K562 (cell line): Measurements from ENCODE around the gene RUSC1. TPM values are rescaled to one million over a fixed set of nuclear protein-coding genes. Genes with fewer than 3 reads are reported as not detected.

ENCODE experiments used
- CREM ChIP-seq: IDR thresholded peaks from 2 replicates; pipeline ENCODE4 v1.6.1; 2014; ENCODE audit warnings: antibody characterized with exemption, low read depth
- E2F8 ChIP-seq: fragments of 450-650 bp; IDR thresholded peaks from 2 replicates; pipeline ENCODE4 v1.7.1; 2018; ENCODE audit warnings: mild to moderate bottlenecking, low read depth; ENCODE audit not compliant: partially characterized antibody
- ELF4 ChIP-seq: fragments of 450-650 bp; formaldehyde crosslinking; IDR thresholded peaks from 2 replicates; pipeline ENCODE4 v1.4.0; 2022; ENCODE audit warnings: missing genetic modification characterization
- ELK1 ChIP-seq: sonication (generic); formaldehyde crosslinking; IDR thresholded peaks from 2 replicates; pipeline ENCODE4 v1.8.1; 2022; ENCODE audit warnings: missing genetic modification reagents
- HOMEZ ChIP-seq: fragments of 250-450 bp; sonication (Bioruptor Pico); IDR thresholded peaks from 2 replicates; pipeline ENCODE4 v1.4.0; 2020; ENCODE audit warnings: mild to moderate bottlenecking, moderate library complexity
- IFI16 ChIP-seq: fragments of 250-450 bp; sonication (Bioruptor Pico); IDR thresholded peaks from 2 replicates; pipeline ENCODE4 v2.1.2; 2022; ENCODE audit warnings: mild to moderate bottlenecking, inconsistent platforms
- PCBP1 ChIP-seq: fragments of 200-400 bp; formaldehyde crosslinking; IDR thresholded peaks from 2 replicates; pipeline ENCODE4 v1.6.1; 2018; ENCODE audit warnings: mild to moderate bottlenecking, low read depth, low read length; ENCODE audit not compliant: poor library complexity, severe bottlenecking
- PCBP2 ChIP-seq: fragments of 200-400 bp; formaldehyde crosslinking; IDR thresholded peaks from 2 replicates; pipeline ENCODE4 v1.6.1; 2018; ENCODE audit warnings: low read length, low read depth, mild to moderate bottlenecking, moderate library complexity; ENCODE audit not compliant: poor library complexity, severe bottlenecking
- POU5F1 ChIP-seq: fragments of 150-350 bp; IDR thresholded peaks from 2 replicates; pipeline ENCODE4 v1.6.1; 2014; ENCODE audit warnings: borderline replicate concordance, low read length, low read depth, mild to moderate bottlenecking; ENCODE audit not compliant: partially characterized antibody
- PREB ChIP-seq: sonication (generic); formaldehyde crosslinking; IDR thresholded peaks from 2 replicates; pipeline ENCODE4 v1.8.1; 2023; ENCODE audit warnings: mild to moderate bottlenecking, missing genetic modification reagents
- RBBP5 ChIP-seq: fragments of 200-600 bp; sonication (generic); IDR thresholded peaks from 2 replicates; pipeline ENCODE4 v1.6.1; 2012; ENCODE audit warnings: borderline replicate concordance, mild to moderate bottlenecking, low read length, control low read depth, inconsistent platforms; ENCODE audit not compliant: insufficient read depth, poor library complexity, severe bottlenecking
- SMARCA5 ChIP-seq: fragments of 450-650 bp; IDR thresholded peaks from 2 replicates; pipeline ENCODE4 v1.6.1; 2016
- SMC3 ChIP-seq: conservative IDR thresholded peaks from 2 replicates; pipeline ENCODE4 v1.6.1; 2011; ENCODE audit warnings: low read depth, low read length, improper control_type of control experiment; ENCODE audit not compliant: insufficient read depth
- SREBF2 ChIP-seq: sonication (generic); formaldehyde crosslinking; IDR thresholded peaks from 2 replicates; pipeline ENCODE4 v1.4.0; 2020; ENCODE audit warnings: mild to moderate bottlenecking, missing genetic modification reagents
- STAG1 ChIP-seq: sonication (generic); formaldehyde crosslinking; IDR thresholded peaks from 2 replicates; pipeline ENCODE4 v1.5.0; 2020; ENCODE audit warnings: missing genetic modification reagents, borderline replicate concordance
- TARDBP ChIP-seq: fragments of 450-650 bp; IDR thresholded peaks from 2 replicates; pipeline ENCODE4 v1.6.1; 2016
- U2AF2 ChIP-seq: fragments of 200-400 bp; formaldehyde crosslinking; optimal IDR thresholded peaks from 2 replicates; pipeline ENCODE3; 2017; ENCODE audit warnings: low read depth, mild to moderate bottlenecking, low read length
- ZFP91 ChIP-seq: sonication (generic); formaldehyde crosslinking; IDR thresholded peaks from 2 replicates; pipeline ENCODE4 v1.8.0; 2022; ENCODE audit warnings: mild to moderate bottlenecking, missing genetic modification reagents
- ZNF165 ChIP-seq: fragments of 250-450 bp; sonication (Bioruptor Pico); IDR thresholded peaks from 2 replicates; pipeline ENCODE4 v1.4.0; 2020; ENCODE audit warnings: borderline replicate concordance
- ZNF384 ChIP-seq: IDR thresholded peaks from 2 replicates; pipeline ENCODE4 v1.6.1; 2012; ENCODE audit warnings: low read depth, low read length, improper control_type of control experiment
- ZNF57 ChIP-seq: fragments of 450-650 bp; formaldehyde crosslinking; IDR thresholded peaks from 2 replicates; pipeline ENCODE4 v1.4.0; 2020; ENCODE audit warnings: mild to moderate bottlenecking, moderate library complexity
- polyA plus RNA-seq, 8 experiments: library from polyadenylated mRNA; depleted of rRNA in 4 of 8; stranded (reverse) in 5 of 8; unstranded in 3 of 8; fragments of >200 nt; fragmentation: Nextera tagmentation in 2 of 8; fragmentation: Illumina TruSeq in 1 of 8; extraction: Ambion mirVana in 2 of 8; extraction: Trizol in 1 of 8; gene quantifications; 2 replicates each; pipeline versions ENCODE4 v1.2.1 to v1.2.3, GENCODE V29; 2011 to 2014; ENCODE audit warnings: inconsistent platforms in 1 of 8, missing spikeins in 1 of 8
- total RNA-seq, 7 experiments: library from RNA; depleted of rRNA in 6 of 7; stranded (reverse); fragments of >200 nt in 6 of 7; fragmentation: Illumina TruSeq in 2 of 7; extraction: Trizol in 2 of 7; gene quantifications; 2 replicates each; pipeline versions ENCODE4 v1.2.1 to v1.2.3, GENCODE V29; 2011 to 2021; ENCODE audit warnings: low replicate concordance in 1 of 7

RUSC1 gene
- total and polyA plus RNA-seq, 9 of the 15 experiments (the other 6 are each of a cell fraction or from before 2014, with no cell fraction given) = 5.7 to 68.3 (median 33.6) TPM

- TF ChIP-seq ZNF165 (CRISPR knock-in tag) (peak; percentile 93), PREB (CRISPR knock-in tag) (no peak), RBBP5 (no peak), ELF4 (CRISPR knock-in tag) (peak; percentile 85; the same call in 1 of the 2 replicates), POU5F1 (no peak), SMC3 (peak; percentile 37; the same call in 1 of the 2 replicates), U2AF2 (no peak), SMARCA5 (no peak), SREBF2 (no peak), CREM (peak; percentile 61), PCBP2 (no peak), ZFP91 (no peak), PCBP1 (no peak), HOMEZ (CRISPR knock-in tag) (peak; percentile 96), ELK1 (no peak), TARDBP (no peak), IFI16 (CRISPR knock-in tag) (peak; percentile 89), E2F8 (no peak), STAG1 (CRISPR knock-in tag) (no peak), ZNF384 (no peak), ZNF57 (CRISPR knock-in tag) (peak; percentile 90)
These were observed 13.4 kb upstream of the RUSC1 start (continued) for GRCh38 chr1:155307247-155307740.
